Measurements from ENCODE around the gene ZNF90. TPM values are rescaled to one million over a fixed set of nuclear protein-coding genes. Genes with fewer than 3 reads are reported as not detected.

Gene ZNF90
- total RNA-seq, 1 donor from 2014 or later: 0.94 TPM

Other genes with a start within 250 kb of the ZNF90 start
- 8.9 TPM for gene ZNF253, start 212.1 kb upstream of the ZNF90 start, total RNA-seq
- gene ZNF93, start 177.1 kb upstream of the ZNF90 start, total RNA-seq: 0.83 TPM
- gene ZNF682, start 38.5 kb upstream of the ZNF90 start, total RNA-seq: 2.9 TPM
- gene ZNF486, start 89.2 kb downstream of the ZNF90 start, total RNA-seq: 1.2 TPM

Data from cardiac septum (tissue), 1 donor.